Panc1 (cell line): ENCODE measurements around the gene TTC34.

Experiments
- POLR2AphosphoS5 ChIP-seq: IDR thresholded peaks from 2 replicates; pipeline ENCODE4 v1.6.1; 2012; ENCODE audit warnings: mild to moderate bottlenecking, low read depth, low read length, moderate library complexity
- SIN3A ChIP-seq: IDR thresholded peaks from 2 replicates; pipeline ENCODE4 v1.6.1; 2012; ENCODE audit warnings: low read depth, mild to moderate bottlenecking, low read length, moderate library complexity, borderline replicate concordance; ENCODE audit not compliant: insufficient read depth

- TF ChIP-seq SIN3A: no peak
- no peak for TF ChIP-seq POLR2AphosphoS5
Measured at GRCh38 chr1:2617971-2618470, 183.5 kb downstream of the TTC34 start.
